ENCODE measurements around the gene TFDP1.

TFDP1 gene

GRCh38 chr13:113653264-113654174 lies 69.0 kb downstream of the TFDP1 start:
- no CpG with 5 or more reads among the region's 24 CpGs for WGBS, 2 donors (ENCODE audit: extremely low coverage in 2 of 2, insufficient read length in 2 of 2, insufficient replicate concordance in 1 of 2)
- Histone ChIP-seq H4K8ac (ENCODE audit: low read depth, low read length) (no peak overlapping the region), H3K27ac (replicated peaks; ENCODE audit: low read length) (no peak overlapping the region), H3K9me3 (replicated peaks in 1 of 2; ENCODE audit: control insufficient read depth in 2 of 2, insufficient read depth in 1 of 2, low read depth in 1 of 2, low read length in 2 of 2) (no peaks in the 10 kb centered on the region), H2BK120ac (ENCODE audit: low read depth, low read length) (no peak overlapping the region), H2BK12ac (ENCODE audit: low read length) (no peak overlapping the region), H3K9ac (ENCODE audit: low read depth, low read length, poor library complexity) (no peak overlapping the region), H3K79me1 (ENCODE audit: low read depth, low read length) (no peaks in the 10 kb centered on the region), H3K4me2 (ENCODE audit: insufficient read depth, low read length, poor library complexity, severe bottlenecking) (no peak overlapping the region), H3K14ac (ENCODE audit: low read length) (no peak overlapping the region), H3K27me3 (ENCODE audit: control insufficient read depth in 3 of 3, insufficient read depth in 3 of 3, low read depth in 1 of 3, low read length in 3 of 3) (no peaks in the 10 kb centered on the region), H3K23ac (ENCODE audit: low read depth, low read length, poor library complexity) (no peak overlapping the region), H3K4ac (ENCODE audit: low read length) (no peak overlapping the region), H4K91ac (ENCODE audit: low read depth, low read length, poor library complexity) (no peak overlapping the region), H2BK15ac (ENCODE audit: low read length) (no peak overlapping the region), H3K18ac (ENCODE audit: low read length) (peak overlapping the region; percentile 19), H2AK5ac (ENCODE audit: low read depth, low read length) (no peak overlapping the region), H3K4me1 (ENCODE audit: control insufficient read depth in 2 of 2, insufficient read depth in 1 of 2, low read depth in 1 of 2, low read length in 2 of 2) (peaks cover 7 to 8% of the 10 kb centered on the region in 2 donors), H3K4me3 (ENCODE audit: low read length in 2 of 2) (no peak overlapping the region), H2BK5ac (ENCODE audit: low read length) (no peak overlapping the region), H2AFZ (ENCODE audit: low read length) (peak overlapping the region; percentile 62), H3K36me3 (replicated peaks in 1 of 2; ENCODE audit: control insufficient read depth in 2 of 2, insufficient read depth in 2 of 2, low read length in 2 of 2) (no peaks in the 10 kb centered on the region)
- DNase-seq (ENCODE audit: low spot score), result no peak

- no peak overlapping the region for H3K27ac ChIP-seq (replicated peaks; ENCODE audit: low read length)
- H3K9me3 ChIP-seq (replicated peaks in 1 of 2; ENCODE audit: control insufficient read depth in 2 of 2, insufficient read depth in 1 of 2, low read depth in 1 of 2, low read length in 2 of 2), result no peaks in the 10 kb centered on the region
- DNase-seq (ENCODE audit: low spot score), result no peak
- H3K4me3 ChIP-seq (ENCODE audit: low read length in 2 of 2), result no peak overlapping the region
- no peaks in the 10 kb centered on the region for H3K27me3 ChIP-seq (ENCODE audit: control insufficient read depth in 3 of 3, insufficient read depth in 3 of 3, low read depth in 1 of 3, low read length in 3 of 3)
- H2BK12ac ChIP-seq (ENCODE audit: low read length), result no peak overlapping the region
- no peaks in the 10 kb centered on the region for H3K79me1 ChIP-seq (ENCODE audit: low read depth, low read length)
- H2AK5ac ChIP-seq (ENCODE audit: low read depth, low read length), result no peak overlapping the region
- no peak overlapping the region for H3K4me2 ChIP-seq (ENCODE audit: insufficient read depth, low read length, poor library complexity, severe bottlenecking)
- no peak overlapping the region for H3K4ac ChIP-seq (ENCODE audit: low read length)
- no peak overlapping the region for H3K18ac ChIP-seq (ENCODE audit: low read length)
- no CpG with 5 or more reads among the region's 9 CpGs for WGBS, 2 donors (ENCODE audit: extremely low coverage in 2 of 2, insufficient read length in 2 of 2, insufficient replicate concordance in 1 of 2)
- H4K91ac ChIP-seq (ENCODE audit: low read depth, low read length, poor library complexity), result no peak overlapping the region
- no peaks in the 10 kb centered on the region for H3K36me3 ChIP-seq (replicated peaks in 1 of 2; ENCODE audit: control insufficient read depth in 2 of 2, insufficient read depth in 2 of 2, low read length in 2 of 2)
- no peak overlapping the region for H3K9ac ChIP-seq (ENCODE audit: low read depth, low read length, poor library complexity)
- no peak overlapping the region for H4K8ac ChIP-seq (ENCODE audit: low read depth, low read length)
- no peak overlapping the region for H3K14ac ChIP-seq (ENCODE audit: low read length)
- peak overlapping the region; percentile 62 for H2AFZ ChIP-seq (ENCODE audit: low read length)
- no peak overlapping the region for H2BK15ac ChIP-seq (ENCODE audit: low read length)
- H2BK5ac ChIP-seq (ENCODE audit: low read length), result no peak overlapping the region
- no peak overlapping the region for H3K23ac ChIP-seq (ENCODE audit: low read depth, low read length, poor library complexity)
- no peak overlapping the region for H2BK120ac ChIP-seq (ENCODE audit: low read depth, low read length)
- H3K4me1 ChIP-seq (ENCODE audit: control insufficient read depth in 2 of 2, insufficient read depth in 1 of 2, low read depth in 1 of 2, low read length in 2 of 2), result peaks cover 7 to 8% of the 10 kb centered on the region in 2 donors
Measured at GRCh38 chr13:113654175-113654560, 69.6 kb downstream of the TFDP1 start.

GRCh38 chr13:113654591-113655345 lies 70.2 kb downstream of the TFDP1 start:
- Histone ChIP-seq H2BK120ac (ENCODE audit: low read depth, low read length) (peak overlapping the region; percentile 41), H3K27ac (replicated peaks; ENCODE audit: low read length) (no peak overlapping the region), H2BK12ac (ENCODE audit: low read length) (no peak overlapping the region), H4K91ac (ENCODE audit: low read depth, low read length, poor library complexity) (no peak overlapping the region), H2BK5ac (ENCODE audit: low read length) (peak overlapping the region; percentile 66), H2BK15ac (ENCODE audit: low read length) (peak overlapping the region; percentile 9), H4K8ac (ENCODE audit: low read depth, low read length) (no peak overlapping the region), H3K23ac (ENCODE audit: low read depth, low read length, poor library complexity) (peak overlapping the region; percentile 73), H3K18ac (ENCODE audit: low read length) (peak overlapping the region; percentile 87), H3K27me3 (ENCODE audit: control insufficient read depth in 3 of 3, insufficient read depth in 3 of 3, low read depth in 1 of 3, low read length in 3 of 3) (no peaks in the 10 kb centered on the region), H3K36me3 (replicated peaks in 1 of 2; ENCODE audit: control insufficient read depth in 2 of 2, insufficient read depth in 2 of 2, low read length in 2 of 2) (no peaks in the 10 kb centered on the region), H3K9ac (ENCODE audit: low read depth, low read length, poor library complexity) (peak overlapping the region; percentile 70), H2AFZ (ENCODE audit: low read length) (peak overlapping the region; percentile 62), H3K4me3 (ENCODE audit: low read length in 2 of 2) (no peak overlapping the region), H3K14ac (ENCODE audit: low read length) (no peak overlapping the region), H3K9me3 (replicated peaks in 1 of 2; ENCODE audit: control insufficient read depth in 2 of 2, insufficient read depth in 1 of 2, low read depth in 1 of 2, low read length in 2 of 2) (no peaks in the 10 kb centered on the region), H3K4me2 (ENCODE audit: insufficient read depth, low read length, poor library complexity, severe bottlenecking) (no peak overlapping the region), H2AK5ac (ENCODE audit: low read depth, low read length) (peak overlapping the region; percentile 66), H3K79me1 (ENCODE audit: low read depth, low read length) (no peaks in the 10 kb centered on the region), H3K4ac (ENCODE audit: low read length) (no peak overlapping the region), H3K4me1 (ENCODE audit: control insufficient read depth in 2 of 2, insufficient read depth in 1 of 2, low read depth in 1 of 2, low read length in 2 of 2) (peaks cover 7 to 8% of the 10 kb centered on the region in 2 donors)
- DNase-seq (ENCODE audit: low spot score), result no peak
- no CpG with 5 or more reads among the region's 39 CpGs for WGBS, 2 donors (ENCODE audit: extremely low coverage in 2 of 2, insufficient read length in 2 of 2, insufficient replicate concordance in 1 of 2)

Data from neuronal stem cell (in vitro differentiated cells).